GM20000 (cell line): Measurements from ENCODE around the gene AVL9.
A peak's percentile ranks its signal among the peaks of the same experiment; 100 is the strongest.

ENCODE experiments used
- DNase-seq: peaks from one replicate; pipeline ENCODE4 v3.0.0; 2012; ENCODE audit warnings: low spot score
- CTCF ChIP-seq: IDR thresholded peaks from 2 replicates; pipeline ENCODE4 v1.5.1; 2012; ENCODE audit warnings: mild to moderate bottlenecking, control low read depth; ENCODE audit errors: extremely low read depth, missing control alignments

AVL9 gene

GRCh38 chr7:32515890-32516550 is 20.7 kb downstream of the AVL9 start:
- no peak for TF ChIP-seq CTCF

GRCh38 chr7:32516551-32517100 is 21.3 kb downstream of the AVL9 start:
- no peak for TF ChIP-seq CTCF

More at GRCh38 chr7:32515890-32516550, 20.7 kb downstream of the AVL9 start:
- peak; percentile 20 for DNase-seq

GRCh38 chr7:32518534-32519140 is 23.3 kb downstream of the AVL9 start:
- DNase-seq: no peak

More at GRCh38 chr7:32516551-32517100, 21.3 kb downstream of the AVL9 start:
- no peak for DNase-seq

GRCh38 chr7:32519763-32520162 is 24.5 kb downstream of the AVL9 start:
- no peak for DNase-seq
- no peak for TF ChIP-seq CTCF

More at GRCh38 chr7:32518534-32519140, 23.3 kb downstream of the AVL9 start:
- TF ChIP-seq CTCF: no peak

GRCh38 chr7:32522746-32523530 is 27.6 kb downstream of the AVL9 start:
- TF ChIP-seq CTCF: no peak
- DNase-seq: no peak

- no peak for TF ChIP-seq CTCF
- no peak for DNase-seq
Observed at GRCh38 chr7:32524631-32525030, 29.3 kb downstream of the AVL9 start.

- no peak for TF ChIP-seq CTCF
- DNase-seq: no peak
Observed at GRCh38 chr7:32525839-32526238, 30.6 kb downstream of the AVL9 start.
